GM12878 (cell line): Measurements from ENCODE around the gene GPRC5B.

Experiments used
- CBFB ChIP-seq: IDR thresholded peaks from 2 replicates; pipeline ENCODE4 v1.6.1; 2016; ENCODE audit warnings: antibody characterized with exemption, low read depth
- CEBPB ChIP-seq, 2 experiments: fragments of 150-350 bp in 1 of 2; IDR thresholded peaks; 2 replicates each; pipeline ENCODE4 v1.6.1; 2012 to 2014; ENCODE audit warnings: low read depth in 2 of 2, low read length in 2 of 2, borderline replicate concordance in 1 of 2, inconsistent platforms in 1 of 2
- CTCF ChIP-seq, 3 experiments: IDR thresholded peaks in 2 of 3; conservative IDR thresholded peaks in 1 of 3; 2 replicates each; pipeline ENCODE4 v1.5.1; 2011; ENCODE audit warnings: low read depth in 3 of 3, low read length in 3 of 3, mild to moderate bottlenecking in 3 of 3, control low read depth in 2 of 3, moderate library complexity in 2 of 3, inconsistent platforms in 1 of 3, mixed read lengths in 1 of 3; ENCODE audit not compliant: control insufficient read depth in 2 of 3, insufficient read depth in 1 of 3; ENCODE audit errors: extremely low read depth in 1 of 3
- GABPA ChIP-seq: IDR thresholded peaks from 2 replicates; pipeline ENCODE4 v1.6.1; 2014; ENCODE audit warnings: antibody characterized with exemption, low read depth, mild to moderate bottlenecking, inconsistent platforms
- REST ChIP-seq: IDR thresholded peaks from 2 replicates; pipeline ENCODE4 v1.6.1; 2012; ENCODE audit warnings: mild to moderate bottlenecking, low read depth, low read length
- TBL1XR1 ChIP-seq: IDR thresholded peaks from 2 replicates; pipeline ENCODE4 v1.6.1; 2012; ENCODE audit warnings: low read depth, low read length, improper control_type of control experiment
- TF ChIP-seq, protein P1 (sequence below): IDR thresholded peaks from 2 replicates; pipeline ENCODE4 v1.6.1; 2011; ENCODE audit warnings: low read depth, low read length, improper control_type of control experiment, borderline replicate concordance
- TF ChIP-seq, protein P2 (sequence below): fragments of 450-650 bp; formaldehyde crosslinking; IDR thresholded peaks from 2 replicates; pipeline ENCODE4 v1.4.0; 2020; ENCODE audit warnings: mild to moderate bottlenecking, moderate library complexity
- TF ChIP-seq, protein P3 (sequence below): IDR thresholded peaks from 2 replicates; pipeline ENCODE4 v1.6.1; 2012; ENCODE audit warnings: low read depth, low read length, improper control_type of control experiment

DNA sequence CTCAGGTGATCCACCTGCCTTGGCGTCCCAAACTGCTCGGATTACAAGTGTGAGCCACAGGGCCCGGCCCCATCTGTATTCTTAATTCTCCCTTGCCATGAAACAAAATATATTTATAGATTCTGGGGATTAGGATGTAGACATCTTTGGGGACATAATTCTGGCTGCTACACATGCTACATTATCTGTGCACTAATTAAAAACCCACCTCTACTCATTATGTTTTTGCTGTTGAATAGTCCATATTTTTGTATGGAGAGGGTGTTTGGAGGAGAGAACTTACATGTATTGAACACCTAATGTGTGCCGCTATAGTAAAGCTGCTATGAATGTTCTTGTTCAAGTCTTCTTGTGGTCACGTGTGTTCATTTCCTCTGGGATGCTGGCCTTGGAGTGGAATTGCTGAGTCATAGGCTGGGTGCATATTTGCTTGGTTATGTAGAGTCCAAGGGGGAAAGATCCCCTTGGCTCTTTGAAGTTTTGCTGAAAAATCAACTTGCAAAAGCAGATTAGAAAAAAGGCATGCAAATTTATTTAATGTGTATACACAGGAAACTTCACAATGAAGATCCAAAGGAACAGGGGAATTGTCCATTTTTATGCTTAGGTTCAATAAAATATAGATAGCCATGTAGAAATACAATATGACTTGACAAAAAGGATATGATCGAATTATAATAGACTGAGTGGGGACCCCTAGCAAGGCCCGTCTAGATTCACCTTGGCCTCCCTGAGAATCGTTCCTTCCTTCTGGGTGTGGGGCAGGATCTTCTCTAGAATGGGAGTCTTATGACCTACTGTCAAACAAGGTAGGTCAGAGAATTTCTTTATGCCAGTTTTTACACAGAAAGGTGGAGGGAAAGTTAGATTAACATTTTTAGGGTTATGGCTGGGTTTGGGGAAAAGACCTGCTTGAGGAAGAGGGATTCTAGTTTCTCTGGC is 42.1 kb upstream of the GPRC5B start:
- TF ChIP-seq REST (no peak), GABPA (no peak), TBL1XR1 (no peak), CTCF (IDR thresholded peaks at IDR 0.05 in 2 of 3, conservative IDR thresholded peaks at IDR 0.05 in 1 of 3; ENCODE audit: control insufficient read depth in 2 of 3, extremely low read depth in 1 of 3, insufficient read depth in 1 of 3, low read depth in 3 of 3, low read length in 3 of 3) (no peak), CBFB (no peak), CEBPB (IDR thresholded peaks at IDR 0.05; ENCODE audit: borderline replicate concordance in 1 of 2, low read depth in 2 of 2, low read length in 2 of 2) (no peak)
- TF ChIP-seq, protein P1, sequence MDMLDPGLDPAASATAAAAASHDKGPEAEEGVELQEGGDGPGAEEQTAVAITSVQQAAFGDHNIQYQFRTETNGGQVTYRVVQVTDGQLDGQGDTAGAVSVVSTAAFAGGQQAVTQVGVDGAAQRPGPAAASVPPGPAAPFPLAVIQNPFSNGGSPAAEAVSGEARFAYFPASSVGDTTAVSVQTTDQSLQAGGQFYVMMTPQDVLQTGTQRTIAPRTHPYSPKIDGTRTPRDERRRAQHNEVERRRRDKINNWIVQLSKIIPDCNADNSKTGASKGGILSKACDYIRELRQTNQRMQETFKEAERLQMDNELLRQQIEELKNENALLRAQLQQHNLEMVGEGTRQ, result no peak
- TF ChIP-seq, protein P2, sequence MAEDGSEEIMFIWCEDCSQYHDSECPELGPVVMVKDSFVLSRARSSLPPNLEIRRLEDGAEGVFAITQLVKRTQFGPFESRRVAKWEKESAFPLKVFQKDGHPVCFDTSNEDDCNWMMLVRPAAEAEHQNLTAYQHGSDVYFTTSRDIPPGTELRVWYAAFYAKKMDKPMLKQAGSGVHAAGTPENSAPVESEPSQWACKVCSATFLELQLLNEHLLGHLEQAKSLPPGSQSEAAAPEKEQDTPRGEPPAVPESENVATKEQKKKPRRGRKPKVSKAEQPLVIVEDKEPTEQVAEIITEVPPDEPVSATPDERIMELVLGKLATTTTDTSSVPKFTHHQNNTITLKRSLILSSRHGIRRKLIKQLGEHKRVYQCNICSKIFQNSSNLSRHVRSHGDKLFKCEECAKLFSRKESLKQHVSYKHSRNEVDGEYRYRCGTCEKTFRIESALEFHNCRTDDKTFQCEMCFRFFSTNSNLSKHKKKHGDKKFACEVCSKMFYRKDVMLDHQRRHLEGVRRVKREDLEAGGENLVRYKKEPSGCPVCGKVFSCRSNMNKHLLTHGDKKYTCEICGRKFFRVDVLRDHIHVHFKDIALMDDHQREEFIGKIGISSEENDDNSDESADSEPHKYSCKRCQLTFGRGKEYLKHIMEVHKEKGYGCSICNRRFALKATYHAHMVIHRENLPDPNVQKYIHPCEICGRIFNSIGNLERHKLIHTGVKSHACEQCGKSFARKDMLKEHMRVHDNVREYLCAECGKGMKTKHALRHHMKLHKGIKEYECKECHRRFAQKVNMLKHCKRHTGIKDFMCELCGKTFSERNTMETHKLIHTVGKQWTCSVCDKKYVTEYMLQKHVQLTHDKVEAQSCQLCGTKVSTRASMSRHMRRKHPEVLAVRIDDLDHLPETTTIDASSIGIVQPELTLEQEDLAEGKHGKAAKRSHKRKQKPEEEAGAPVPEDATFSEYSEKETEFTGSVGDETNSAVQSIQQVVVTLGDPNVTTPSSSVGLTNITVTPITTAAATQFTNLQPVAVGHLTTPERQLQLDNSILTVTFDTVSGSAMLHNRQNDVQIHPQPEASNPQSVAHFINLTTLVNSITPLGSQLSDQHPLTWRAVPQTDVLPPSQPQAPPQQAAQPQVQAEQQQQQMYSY, result no peak
- TF ChIP-seq, protein P3, sequence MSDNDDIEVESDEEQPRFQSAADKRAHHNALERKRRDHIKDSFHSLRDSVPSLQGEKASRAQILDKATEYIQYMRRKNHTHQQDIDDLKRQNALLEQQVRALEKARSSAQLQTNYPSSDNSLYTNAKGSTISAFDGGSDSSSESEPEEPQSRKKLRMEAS, result no peak
